Epithelial cell of esophagus (primary cell): Measurements from ENCODE around the gene SMG9.

ENCODE experiments used
- DNase-seq: peaks from one replicate; pipeline ENCODE4 v3.0.0; 2010; ENCODE audit warnings: low read depth
- H3K4me3 ChIP-seq: 2 replicates; pipeline ENCODE4 v1.5.1; 2011; ENCODE audit warnings: mild to moderate bottlenecking, low read length, control low read depth
- CTCF ChIP-seq: IDR thresholded peaks from 2 replicates; pipeline ENCODE4 v1.5.1; 2011; ENCODE audit warnings: low read depth, mild to moderate bottlenecking, low read length, control low read depth, inconsistent platforms; ENCODE audit not compliant: insufficient read depth; ENCODE audit errors: missing control alignments

SMG9 gene

GRCh38 chr19:43692877-43693276, 61.9 kb downstream of the SMG9 start:
- H3K4me3 ChIP-seq = no peak overlapping the region
- TF ChIP-seq CTCF = no peak
- no peak for DNase-seq

GRCh38 chr19:43692385-43692784, 62.4 kb downstream of the SMG9 start:
- no peak for DNase-seq
- no peak overlapping the region for H3K4me3 ChIP-seq

GRCh38 chr19:43691755-43692154, 63.0 kb downstream of the SMG9 start:
- no peak overlapping the region for H3K4me3 ChIP-seq
- TF ChIP-seq CTCF = no peak
- DNase-seq = no peak

More at GRCh38 chr19:43692385-43692784, 62.4 kb downstream of the SMG9 start:
- no peak for TF ChIP-seq CTCF

- TF ChIP-seq CTCF = no peak
- no peak for DNase-seq
These were observed 63.9 kb downstream of the SMG9 start for GRCh38 chr19:43690890-43691289.

GRCh38 chr19:43690444-43690843, 64.3 kb downstream of the SMG9 start:
- no peak for TF ChIP-seq CTCF

More at GRCh38 chr19:43690890-43691289, 63.9 kb downstream of the SMG9 start:
- no peak overlapping the region for H3K4me3 ChIP-seq

GRCh38 chr19:43688059-43688701, 66.6 kb downstream of the SMG9 start:
- no peak for TF ChIP-seq CTCF
- H3K4me3 ChIP-seq = no peak overlapping the region
- no peak for DNase-seq

More at GRCh38 chr19:43690444-43690843, 64.3 kb downstream of the SMG9 start:
- no peak overlapping the region for H3K4me3 ChIP-seq
- no peak for DNase-seq

GRCh38 chr19:43687660-43687997, 67.1 kb downstream of the SMG9 start:
- DNase-seq = no peak
- no peak for TF ChIP-seq CTCF
- no peak overlapping the region for H3K4me3 ChIP-seq
